Retina (tissue), 1 donor: Measurements from ENCODE around the gene MPP2.
"Not testable (repeated sequence)": the region's sequence is repeated elsewhere in the genome, so short reads cannot be mapped to it uniquely, and the experiment has no call there.

Experiments
- DNase-seq: peaks from one replicate; pipeline ENCODE4 v3.0.0-alpha.2; 2016

MPP2 gene

DNA sequence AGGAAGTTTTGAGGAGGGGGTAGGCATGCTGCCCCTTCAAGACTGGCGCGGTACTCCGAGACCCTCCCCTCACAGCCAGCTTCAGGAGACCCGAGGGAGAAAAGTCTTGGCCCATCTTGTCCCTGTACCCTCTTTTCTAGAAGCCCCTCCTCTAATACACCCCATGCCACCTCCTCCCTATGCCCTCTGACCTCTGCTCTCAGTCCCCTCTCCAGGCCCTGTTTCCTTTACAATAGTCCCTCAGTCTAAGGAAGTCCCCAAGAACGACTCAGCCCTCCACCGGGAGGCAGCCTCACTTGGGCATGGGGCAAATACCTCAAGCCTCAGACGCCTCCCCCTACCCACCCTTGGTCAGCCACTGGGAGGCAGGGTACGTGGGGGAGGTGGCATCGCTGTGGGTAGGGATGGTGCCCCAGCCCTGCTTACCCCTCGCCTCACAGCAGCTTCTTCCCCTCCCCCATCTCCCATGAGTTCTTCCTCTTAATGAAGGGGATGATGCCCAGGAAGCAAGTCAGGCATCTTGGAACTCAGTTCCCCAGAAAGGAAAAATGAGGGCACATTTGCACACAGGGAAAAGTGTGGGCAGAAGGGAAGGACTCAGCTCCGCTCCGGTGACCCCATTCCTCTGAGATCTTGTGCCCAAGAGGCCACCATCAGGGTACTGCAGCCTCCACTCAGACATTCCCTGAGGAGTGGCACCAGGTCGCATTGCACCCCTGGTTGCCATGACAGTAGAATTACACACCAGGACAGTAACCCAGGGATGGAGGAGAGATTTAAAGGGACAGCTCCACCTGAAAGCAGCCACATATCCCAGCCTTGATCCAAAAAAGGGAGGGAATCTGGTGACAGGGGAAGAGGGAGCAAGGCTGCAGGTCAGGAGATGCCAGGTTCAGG lies 6.2 kb downstream of the MPP2 start:
- peak; percentile 58 for DNase-seq

DNA sequence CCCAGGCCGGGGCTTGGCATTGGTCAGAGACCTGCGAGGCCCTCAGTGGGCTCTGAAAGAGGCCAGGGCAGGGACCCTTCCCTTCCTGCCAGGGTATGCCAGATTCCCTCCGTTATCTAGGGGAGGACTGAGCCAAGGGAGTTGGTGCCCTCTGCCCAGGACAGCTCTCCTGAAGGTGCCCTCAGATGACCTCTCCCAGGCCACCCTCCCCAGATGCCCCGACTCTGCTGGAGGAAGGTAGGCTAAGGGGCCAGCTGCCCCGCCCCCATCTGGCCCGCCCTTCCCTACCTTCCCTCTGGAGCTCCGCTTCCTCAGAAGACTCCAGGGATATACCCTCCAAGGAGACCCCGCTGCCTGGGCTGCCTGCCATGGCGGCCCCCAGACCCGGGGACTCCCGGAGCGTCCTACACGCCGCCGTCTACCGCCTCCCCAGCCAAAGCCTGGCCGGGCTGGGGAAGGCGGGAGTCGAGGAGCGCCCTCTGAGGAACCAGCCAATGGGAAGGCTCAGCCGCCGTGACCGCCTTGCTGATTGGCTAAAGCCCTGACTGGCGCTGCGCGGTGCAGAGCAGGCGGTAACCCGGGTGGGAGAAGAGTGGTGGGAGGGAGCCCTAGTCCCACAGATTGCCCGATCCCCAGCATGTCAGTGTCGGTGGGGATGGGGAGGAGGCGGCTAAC lies 7.0 kb downstream of the MPP2 start:
- peak; percentile 94 for DNase-seq

- no peak for DNase-seq
Measured at GRCh38 chr17:43898446-43898845, 8.9 kb downstream of the MPP2 start.

GRCh38 chr17:43897831-43898230 lies 9.5 kb downstream of the MPP2 start:
- DNase-seq = no peak

DNA sequence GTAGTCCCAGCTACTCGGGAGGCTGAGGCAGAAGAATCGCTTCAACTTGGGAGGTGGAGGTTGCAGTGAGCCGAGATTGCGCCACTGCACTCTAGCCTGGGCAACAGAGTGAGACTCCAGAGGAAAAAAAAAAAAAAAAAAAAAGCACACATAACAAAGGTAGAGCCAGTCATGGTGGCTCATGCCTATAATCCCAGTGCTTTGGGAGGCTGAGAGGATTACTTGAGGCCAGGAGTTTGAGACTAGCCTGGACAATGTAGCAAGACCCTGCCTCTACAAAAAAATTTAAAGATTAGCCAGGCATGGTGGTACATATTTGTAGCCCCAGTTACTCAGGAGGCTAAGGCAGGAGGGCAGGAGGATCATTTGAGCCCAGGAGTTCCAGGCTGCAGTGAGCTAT lies 12.8 kb downstream of the MPP2 start:
- not testable (repeated sequence) for DNase-seq

- DNase-seq = no peak
Measured at GRCh38 chr17:43892647-43892952, 14.7 kb downstream of the MPP2 start.

DNA sequence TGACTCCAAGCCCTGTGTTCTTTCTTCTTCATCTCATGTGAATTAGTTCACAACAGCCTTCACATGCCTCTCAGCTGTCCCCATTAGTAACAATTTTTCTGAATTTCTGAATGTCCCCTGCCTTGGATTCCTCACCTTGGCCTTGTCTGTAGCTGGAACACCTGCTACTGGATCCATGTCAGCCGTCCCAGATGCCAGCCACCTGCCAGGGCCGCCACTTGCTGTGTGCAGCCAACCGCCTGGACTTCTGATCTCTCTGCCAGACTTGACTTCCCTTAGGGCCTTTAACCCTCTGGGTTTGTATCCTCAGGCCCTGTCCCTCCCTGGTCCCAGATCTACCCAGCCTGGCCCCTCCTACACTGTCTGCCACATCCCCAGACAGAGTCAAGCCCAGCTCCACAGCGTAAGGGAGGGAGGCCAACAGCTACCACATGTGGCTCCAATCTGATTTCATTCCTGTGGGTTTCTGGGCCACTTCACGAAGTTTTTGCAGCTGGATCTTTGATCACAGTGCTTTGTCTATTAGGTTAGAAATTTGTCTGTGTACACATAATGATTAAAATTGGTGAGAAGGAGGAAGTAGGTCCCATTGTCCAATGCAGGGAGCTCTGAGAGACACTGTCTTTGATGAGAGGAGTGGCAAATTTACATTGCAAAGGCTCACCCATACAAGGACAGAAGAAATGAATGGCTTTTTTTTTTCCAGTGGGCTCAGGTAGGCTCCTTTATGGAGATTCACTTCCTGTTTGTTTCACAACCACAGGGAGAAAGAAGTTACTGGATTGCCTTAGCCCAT lies 15.3 kb downstream of the MPP2 start:
- no peak for DNase-seq

DNA sequence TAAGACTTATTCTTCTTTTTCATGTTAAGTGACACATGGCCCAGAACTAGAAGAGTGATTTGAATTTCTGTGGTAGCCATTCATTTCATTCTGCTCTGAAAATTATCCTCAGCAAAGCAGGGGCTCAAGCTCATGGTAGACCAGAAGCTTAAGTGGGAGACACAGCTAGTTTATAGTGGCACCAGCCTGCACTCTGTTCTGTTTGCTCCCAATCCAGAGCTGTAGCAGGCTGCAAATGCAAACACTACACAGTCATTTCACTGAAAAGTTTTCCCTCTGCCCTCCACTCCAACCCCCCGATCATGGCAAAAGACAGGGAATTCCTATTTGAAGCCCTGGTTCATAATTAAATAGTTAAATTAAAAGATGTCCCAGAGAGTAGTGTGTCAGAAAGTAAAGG lies 17.1 kb downstream of the MPP2 start:
- DNase-seq = no peak

- no peak for DNase-seq
Measured at GRCh38 chr17:43888548-43888947, 18.8 kb downstream of the MPP2 start.

DNA sequence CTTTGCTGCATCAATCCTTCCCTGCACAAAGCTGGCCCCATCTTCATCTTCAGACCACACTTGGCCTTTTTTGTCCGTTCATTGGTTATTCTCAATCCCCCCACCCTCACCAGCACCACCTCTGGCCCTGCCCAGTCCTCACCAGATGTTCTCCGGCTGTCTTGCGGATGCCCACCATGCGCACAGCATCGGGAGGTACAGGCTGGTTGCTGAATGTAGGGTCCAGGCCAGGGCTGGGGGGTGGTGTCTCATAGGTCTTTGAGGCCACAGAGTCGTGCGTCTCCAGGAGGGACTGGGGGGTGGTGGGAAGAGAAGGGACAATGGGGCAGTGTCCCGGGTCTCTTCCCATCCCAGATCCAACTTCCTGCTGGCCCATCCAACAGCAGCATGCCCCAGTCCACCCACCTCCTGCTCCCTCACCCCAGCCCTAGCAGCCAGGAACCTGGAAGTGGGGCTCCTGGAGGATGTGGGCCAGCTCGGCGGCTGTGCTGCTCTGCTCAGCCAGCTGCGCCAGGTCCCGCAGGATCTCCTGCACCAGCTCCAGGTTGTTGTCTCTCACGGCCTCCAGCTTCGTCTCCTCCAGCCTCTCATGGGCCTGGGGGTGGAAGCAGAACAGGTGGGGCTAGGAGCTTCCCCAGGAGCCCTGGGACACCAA lies 24.4 kb downstream of the MPP2 start:
- no peak for DNase-seq

DNA sequence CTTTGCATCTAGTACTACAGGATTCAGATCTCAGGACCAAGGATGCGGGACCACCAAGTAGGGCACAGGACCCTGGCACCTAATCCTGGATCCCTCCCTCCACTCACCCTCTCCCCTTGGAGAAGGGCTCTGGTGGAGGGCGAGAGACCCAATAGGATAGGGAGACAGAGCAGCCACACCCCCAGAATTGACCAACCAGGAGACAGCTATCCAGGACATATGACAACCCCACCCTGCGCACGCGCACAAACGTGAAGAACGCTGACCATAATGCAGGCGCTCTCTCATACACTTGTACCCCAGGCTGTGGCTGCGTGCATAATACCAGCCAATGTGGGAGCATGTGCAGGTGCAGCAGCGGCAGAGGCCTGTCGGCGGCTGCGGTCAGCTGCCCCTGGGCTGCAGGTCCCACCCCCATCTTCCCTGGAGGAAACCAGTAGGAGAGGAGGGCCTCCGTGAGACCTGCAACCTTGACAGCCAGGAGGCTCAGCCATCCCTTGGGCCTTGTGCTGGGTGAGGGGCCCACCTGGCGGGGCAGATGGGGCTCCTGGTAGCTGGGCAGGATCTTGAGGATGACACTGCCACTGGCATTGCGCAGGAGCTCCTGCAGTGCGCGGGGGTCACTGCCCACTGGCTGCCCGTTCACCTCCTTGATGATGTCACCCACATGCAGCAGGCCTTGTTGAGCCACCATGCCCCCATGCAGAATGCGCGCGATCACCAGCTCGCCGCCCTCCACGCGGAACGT lies 25.4 kb downstream of the MPP2 start:
- DNase-seq = no peak

- DNase-seq = no peak
Measured at GRCh38 chr17:43881181-43881580, 26.2 kb downstream of the MPP2 start.

DNA sequence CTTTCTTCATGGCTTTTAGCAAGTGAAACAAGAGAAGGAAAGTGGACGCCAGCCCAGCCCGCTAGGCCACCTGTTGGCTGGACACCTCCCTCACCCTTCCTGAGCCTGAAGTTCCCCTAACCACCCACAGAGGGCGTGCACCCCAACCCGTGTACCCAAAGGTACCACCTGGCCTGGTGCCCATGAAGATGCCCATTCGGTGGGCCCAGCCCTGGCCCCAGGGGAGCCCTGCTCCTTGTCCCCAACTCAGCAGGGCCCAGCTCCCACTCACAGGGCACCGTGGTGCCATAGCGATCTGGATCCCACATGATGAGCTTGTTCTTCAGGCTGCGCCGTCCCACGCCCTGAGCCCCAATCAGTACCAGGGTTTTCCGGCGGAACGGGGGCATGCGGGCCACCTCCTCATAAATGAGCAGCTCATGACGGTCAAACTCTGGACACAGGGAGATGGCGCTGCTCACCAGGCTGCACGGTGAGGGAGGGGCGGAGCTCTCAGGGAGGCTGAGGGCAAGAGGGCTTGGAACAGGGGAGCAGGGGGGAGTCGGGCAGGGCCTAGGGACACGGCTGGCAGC lies 26.8 kb downstream of the MPP2 start:
- DNase-seq = peak; percentile 47

GRCh38 chr17:43879723-43880419 lies 27.5 kb downstream of the MPP2 start:
- no peak for DNase-seq

DNA sequence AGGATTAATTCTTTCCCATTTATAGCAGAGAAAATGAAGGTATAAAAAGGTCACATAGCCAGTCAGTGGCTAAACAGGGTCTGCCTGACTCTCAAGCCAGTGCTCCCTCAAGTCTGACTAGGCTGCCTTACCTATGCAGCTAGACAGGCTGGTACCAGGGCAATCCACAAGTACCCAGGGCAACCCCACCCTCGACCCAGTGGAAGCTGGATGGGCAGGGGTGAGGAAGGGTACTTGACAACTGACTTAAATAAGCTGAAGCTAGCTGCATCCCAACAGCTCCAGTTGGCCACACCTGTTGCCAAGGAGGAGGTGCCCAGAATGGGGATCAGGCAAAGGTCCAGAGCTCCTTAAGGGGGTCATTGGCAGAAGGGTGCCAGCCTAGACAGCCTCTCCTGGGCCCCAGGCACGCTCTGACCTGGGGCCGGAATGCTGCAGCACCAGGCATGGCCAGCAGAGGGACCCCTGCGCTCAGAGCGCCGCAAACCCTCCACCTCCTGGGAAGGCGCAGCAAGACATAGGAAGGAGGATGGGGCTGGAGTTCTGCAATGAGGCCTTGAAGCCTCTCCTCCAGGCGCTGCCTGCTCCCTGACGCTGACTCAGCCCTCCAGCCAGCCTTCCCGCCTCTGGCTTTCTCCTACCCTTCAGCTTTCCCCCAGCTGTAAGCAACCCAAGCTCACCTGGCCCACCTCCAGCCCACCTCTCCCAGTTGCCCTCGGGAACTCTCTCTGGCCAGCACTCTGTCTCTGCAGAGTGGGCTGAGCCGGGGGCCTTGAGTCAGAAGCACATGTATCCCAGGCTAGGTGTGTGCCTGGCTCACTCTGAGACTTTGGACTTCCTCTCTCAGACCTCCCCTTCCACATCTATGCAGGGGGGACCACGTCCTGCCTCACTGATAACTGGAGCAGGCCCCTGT lies 28.8 kb downstream of the MPP2 start:
- DNase-seq = peak; percentile 91

DNA sequence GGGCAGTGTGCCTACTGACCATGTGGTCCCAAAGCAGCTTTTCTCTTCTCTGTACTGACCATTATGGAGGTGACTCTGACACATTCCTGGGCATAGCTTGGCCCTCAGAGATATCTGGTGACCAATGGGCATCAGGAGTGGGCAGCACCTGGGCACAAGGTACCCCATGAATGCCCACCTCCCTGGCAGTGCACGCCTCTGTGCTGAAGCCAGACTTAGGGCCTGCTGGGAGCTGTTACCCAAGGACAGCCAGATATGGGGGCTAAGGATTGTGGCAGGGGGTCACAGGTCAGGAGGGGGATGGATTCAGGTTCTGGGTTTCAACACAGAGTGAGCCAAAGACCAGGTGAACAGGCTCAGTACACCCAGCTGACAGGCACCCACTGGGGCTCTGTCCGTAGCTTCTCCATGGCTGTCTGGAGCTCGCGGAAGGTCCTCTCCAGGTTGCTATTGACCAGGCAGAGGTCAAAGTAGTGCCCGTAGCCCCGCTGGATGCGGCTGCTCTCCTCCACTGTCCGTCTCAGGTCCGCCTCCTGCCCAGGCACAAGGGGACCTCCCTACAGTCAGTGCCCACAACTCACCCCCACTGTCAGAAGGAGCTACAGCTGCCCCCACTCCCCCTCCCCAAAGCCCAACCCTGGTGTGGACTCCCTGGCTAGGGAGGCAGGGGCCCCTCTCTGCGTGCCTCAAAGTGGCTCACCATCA lies 29.7 kb downstream of the MPP2 start:
- DNase-seq = no peak

GRCh38 chr17:43877031-43877430 lies 30.3 kb downstream of the MPP2 start:
- DNase-seq = no peak

- no peak for DNase-seq
Measured at GRCh38 chr17:43875476-43876147, 31.7 kb downstream of the MPP2 start.

DNA sequence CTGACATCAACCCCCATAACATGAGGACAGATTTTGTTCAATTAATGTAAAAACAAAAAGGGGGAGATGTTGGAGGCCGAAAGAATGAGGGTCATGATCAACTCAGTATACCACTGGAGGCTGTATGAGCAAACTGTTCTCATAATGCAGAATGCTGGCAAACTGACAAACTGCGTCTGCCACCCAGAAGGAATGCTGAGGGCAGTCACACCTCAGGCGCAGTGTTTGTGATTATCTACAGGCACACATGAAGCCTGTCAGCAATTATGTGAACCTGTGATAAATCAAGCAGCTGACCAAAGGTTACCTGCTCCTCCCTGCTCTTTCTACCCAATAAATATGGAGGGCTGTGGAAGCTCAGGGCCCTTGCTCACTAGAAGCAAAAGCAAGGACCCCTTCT lies 33.0 kb downstream of the MPP2 start:
- DNase-seq = no peak
